ENCODE results near the gene GNPTG. TPM values are rescaled to one million over a fixed set of nuclear protein-coding genes. Genes with fewer than 3 reads are reported as not detected.

The GNPTG gene
- total and polyA plus RNA-seq, 2 of the 13 experiments (the other 11 are each of a cell fraction or from before 2014, with no cell fraction given): 22.7 to 71.1 TPM

DNA sequence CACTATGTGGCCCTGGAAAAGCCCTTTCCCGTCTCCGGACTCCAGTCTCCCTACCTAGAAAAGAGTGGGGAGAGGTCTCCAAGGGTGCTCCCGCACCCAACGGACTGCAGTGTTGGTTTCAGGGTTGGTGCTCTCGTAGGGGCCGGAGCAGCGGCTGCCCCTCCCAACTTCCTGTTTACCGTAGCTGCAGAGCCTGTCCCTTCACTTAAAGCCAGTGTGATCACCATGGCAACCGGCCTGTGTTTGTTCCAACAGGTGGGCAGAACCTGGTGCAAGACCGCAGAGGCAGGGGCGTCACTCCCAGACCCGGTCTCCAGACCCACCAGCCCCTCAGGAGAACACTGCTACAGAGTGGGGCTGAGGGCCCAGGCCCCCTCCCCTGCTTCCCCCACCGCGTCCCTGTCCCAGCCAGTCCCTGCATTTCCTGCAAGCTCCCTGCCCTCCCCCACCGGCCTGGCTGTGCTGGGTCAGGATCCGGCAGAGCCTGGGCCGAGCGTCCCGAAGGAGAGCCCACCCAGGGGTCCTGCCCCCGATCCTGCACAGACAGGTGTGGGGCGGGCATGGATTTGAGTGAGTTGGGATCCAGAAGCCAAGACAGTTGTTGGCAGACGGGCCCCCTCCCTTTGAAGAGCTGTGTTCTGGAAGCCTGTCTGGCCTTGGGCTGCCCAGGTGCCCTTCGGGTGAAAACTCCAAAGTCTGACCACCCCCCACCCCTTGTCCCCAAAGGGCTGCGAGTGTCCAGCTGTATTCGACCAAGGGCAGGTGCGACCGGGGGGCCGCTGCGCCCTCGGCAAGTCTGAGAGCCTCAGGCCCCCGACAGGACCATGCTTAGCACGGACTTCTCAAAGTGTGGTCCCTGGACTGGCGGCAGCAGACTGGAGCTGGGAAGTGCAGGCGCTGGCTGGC lies 19.8 kb upstream of the GNPTG start (continued):
- TF ChIP-seq NR2F2 (IDR thresholded peaks at IDR 0.05; ENCODE audit: borderline replicate concordance, low read depth) (no peak), ZNF776 (CRISPR knock-in tag; IDR thresholded peaks at IDR 0.05) (no peak), CHD2 (IDR thresholded peaks at IDR 0.05; ENCODE audit: low read depth, low read length) (no peak), ZKSCAN1 (IDR thresholded peaks at IDR 0.05; ENCODE audit: low read length) (no peak), ZNF75D (CRISPR knock-in tag; IDR thresholded peaks at IDR 0.05; ENCODE audit: borderline replicate concordance) (no peak), POGZ (CRISPR knock-in tag; IDR thresholded peaks at IDR 0.05) (no peak), XRCC5 (optimal IDR thresholded peaks at IDR 0.05; ENCODE audit: low read length) (no peak), PPARG (CRISPR knock-in tag; conservative IDR thresholded peaks at IDR 0.05) (no peak), ZNF343 (CRISPR knock-in tag; IDR thresholded peaks at IDR 0.05) (no peak), SNAPC4 (CRISPR knock-in tag; IDR thresholded peaks at IDR 0.05) (no peak), MIXL1 (CRISPR knock-in tag; IDR thresholded peaks at IDR 0.05) (no peak), ATRX (CRISPR knock-in tag; IDR thresholded peaks at IDR 0.05; ENCODE audit: borderline replicate concordance) (no peak), ZNF839 (CRISPR knock-in tag; IDR thresholded peaks at IDR 0.05; ENCODE audit: borderline replicate concordance) (no peak), LCORL (IDR thresholded peaks at IDR 0.05) (no peak), LCORL (CRISPR knock-in tag; IDR thresholded peaks at IDR 0.05) (peak; percentile 27; the same call in 1 of the 2 replicates), ZSCAN25 (CRISPR knock-in tag; IDR thresholded peaks at IDR 0.05) (no peak; the same call in 1 of the 2 replicates), MXI1 (IDR thresholded peaks at IDR 0.05; ENCODE audit: borderline replicate concordance, low read depth, low read length) (peak; percentile 80; the same call in 1 of the 3 replicates), RXRA (CRISPR knock-in tag; IDR thresholded peaks at IDR 0.05) (no peak)
- TF ChIP-seq, protein P1, sequence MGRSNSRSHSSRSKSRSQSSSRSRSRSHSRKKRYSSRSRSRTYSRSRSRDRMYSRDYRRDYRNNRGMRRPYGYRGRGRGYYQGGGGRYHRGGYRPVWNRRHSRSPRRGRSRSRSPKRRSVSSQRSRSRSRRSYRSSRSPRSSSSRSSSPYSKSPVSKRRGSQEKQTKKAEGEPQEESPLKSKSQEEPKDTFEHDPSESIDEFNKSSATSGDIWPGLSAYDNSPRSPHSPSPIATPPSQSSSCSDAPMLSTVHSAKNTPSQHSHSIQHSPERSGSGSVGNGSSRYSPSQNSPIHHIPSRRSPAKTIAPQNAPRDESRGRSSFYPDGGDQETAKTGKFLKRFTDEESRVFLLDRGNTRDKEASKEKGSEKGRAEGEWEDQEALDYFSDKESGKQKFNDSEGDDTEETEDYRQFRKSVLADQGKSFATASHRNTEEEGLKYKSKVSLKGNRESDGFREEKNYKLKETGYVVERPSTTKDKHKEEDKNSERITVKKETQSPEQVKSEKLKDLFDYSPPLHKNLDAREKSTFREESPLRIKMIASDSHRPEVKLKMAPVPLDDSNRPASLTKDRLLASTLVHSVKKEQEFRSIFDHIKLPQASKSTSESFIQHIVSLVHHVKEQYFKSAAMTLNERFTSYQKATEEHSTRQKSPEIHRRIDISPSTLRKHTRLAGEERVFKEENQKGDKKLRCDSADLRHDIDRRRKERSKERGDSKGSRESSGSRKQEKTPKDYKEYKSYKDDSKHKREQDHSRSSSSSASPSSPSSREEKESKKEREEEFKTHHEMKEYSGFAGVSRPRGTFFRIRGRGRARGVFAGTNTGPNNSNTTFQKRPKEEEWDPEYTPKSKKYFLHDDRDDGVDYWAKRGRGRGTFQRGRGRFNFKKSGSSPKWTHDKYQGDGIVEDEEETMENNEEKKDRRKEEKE (IDR thresholded peaks at IDR 0.05): no peak
- TF ChIP-seq, protein P2, sequence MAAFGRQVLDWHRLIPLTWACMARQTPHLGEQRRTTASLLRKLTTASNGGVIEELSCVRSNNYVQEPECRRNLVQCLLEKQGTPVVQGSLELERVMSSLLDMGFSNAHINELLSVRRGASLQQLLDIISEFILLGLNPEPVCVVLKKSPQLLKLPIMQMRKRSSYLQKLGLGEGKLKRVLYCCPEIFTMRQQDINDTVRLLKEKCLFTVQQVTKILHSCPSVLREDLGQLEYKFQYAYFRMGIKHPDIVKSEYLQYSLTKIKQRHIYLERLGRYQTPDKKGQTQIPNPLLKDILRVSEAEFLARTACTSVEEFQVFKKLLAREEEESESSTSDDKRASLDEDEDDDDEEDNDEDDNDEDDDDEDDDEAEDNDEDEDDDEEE (CRISPR knock-in tag; IDR thresholded peaks at IDR 0.05): peak; percentile 23; the same call in 1 of the 2 replicates
- TF ChIP-seq, protein P3, sequence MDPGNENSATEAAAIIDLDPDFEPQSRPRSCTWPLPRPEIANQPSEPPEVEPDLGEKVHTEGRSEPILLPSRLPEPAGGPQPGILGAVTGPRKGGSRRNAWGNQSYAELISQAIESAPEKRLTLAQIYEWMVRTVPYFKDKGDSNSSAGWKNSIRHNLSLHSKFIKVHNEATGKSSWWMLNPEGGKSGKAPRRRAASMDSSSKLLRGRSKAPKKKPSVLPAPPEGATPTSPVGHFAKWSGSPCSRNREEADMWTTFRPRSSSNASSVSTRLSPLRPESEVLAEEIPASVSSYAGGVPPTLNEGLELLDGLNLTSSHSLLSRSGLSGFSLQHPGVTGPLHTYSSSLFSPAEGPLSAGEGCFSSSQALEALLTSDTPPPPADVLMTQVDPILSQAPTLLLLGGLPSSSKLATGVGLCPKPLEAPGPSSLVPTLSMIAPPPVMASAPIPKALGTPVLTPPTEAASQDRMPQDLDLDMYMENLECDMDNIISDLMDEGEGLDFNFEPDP (CRISPR knock-in tag; conservative IDR thresholded peaks at IDR 0.05): no peak
